ENCODE results near the gene DLST.

The DLST gene

DNA sequence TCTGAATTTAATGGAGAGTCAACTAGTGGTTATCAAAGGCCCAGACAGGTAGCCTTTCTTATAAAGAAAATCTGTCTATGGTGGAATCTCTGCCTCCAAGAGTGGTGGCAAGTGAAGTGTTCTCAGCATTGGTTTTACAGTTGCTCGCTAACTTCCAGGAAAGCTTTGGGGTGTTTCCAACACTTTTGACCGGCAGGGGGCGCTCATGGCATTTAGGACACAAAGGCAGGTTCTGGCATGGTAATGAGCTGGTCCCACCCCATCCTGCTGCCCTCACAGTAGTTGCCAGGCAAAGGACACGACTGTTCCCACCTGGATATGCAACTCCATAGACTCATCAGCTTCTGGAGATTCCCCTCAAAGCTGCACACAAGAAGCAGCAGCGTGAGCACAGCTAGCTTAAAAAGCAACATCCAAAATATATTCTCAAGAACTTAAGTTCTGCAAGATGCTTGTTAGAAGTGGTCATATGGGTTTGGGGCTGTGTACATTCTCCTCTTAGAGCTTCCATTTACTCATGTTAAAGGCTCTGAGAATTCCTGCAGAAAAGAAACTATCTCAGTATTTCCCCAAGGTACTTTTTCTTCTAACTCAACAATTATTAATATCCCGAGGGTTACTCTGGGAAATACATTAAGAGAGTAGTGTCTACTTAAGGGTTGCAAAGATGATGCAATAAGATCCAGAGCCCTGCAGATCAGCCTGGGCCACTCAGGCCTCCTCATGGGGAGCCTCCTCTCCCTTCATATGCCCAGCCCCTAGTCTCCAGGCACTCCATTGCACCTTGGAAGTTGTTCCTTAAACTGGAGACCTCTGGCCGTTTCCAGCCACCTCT is 20.6 kb upstream of the DLST start:
- DNase-seq (ENCODE audit: low read depth): peak; percentile 95

DNA sequence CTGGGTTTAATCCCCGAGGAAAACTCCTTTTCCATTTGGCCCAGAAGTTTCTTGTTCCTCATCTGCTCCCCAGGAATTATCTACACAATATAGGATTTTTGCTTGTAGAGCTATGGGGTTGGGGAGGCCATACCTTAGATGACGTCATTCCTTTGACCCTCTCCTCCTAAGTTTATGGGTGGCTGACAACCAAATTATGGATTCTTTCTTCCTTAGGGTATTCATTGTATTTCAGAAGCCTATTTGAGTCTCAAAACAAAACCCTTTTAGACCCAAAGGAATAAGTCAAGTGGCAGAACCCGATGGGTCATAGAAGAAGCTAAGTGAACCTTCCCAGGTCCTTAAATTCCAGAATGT is 20.0 kb upstream of the DLST start:
- no peak for DNase-seq (ENCODE audit: low read depth)

DNA sequence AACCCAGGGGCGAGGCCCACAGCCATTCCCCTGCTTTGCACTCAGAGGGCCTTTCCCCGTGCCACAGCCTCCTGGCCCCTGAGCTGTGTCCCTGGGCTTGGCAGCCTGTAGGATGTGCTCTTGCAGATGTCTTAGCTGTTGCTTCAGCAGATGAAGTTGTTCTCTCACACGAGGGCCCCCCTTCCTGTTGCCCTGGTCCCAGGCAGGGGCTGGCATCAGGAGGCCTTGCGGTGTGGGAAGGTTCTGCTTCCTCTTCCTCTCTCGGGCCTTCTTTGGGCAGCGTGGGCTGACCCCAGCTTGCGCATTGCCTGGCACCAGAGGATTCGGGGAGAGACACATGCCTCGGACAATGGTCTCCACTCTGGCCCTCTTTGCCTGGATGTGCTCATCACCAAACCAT is 18.4 kb upstream of the DLST start:
- DNase-seq (ENCODE audit: low read depth): no peak

DNA sequence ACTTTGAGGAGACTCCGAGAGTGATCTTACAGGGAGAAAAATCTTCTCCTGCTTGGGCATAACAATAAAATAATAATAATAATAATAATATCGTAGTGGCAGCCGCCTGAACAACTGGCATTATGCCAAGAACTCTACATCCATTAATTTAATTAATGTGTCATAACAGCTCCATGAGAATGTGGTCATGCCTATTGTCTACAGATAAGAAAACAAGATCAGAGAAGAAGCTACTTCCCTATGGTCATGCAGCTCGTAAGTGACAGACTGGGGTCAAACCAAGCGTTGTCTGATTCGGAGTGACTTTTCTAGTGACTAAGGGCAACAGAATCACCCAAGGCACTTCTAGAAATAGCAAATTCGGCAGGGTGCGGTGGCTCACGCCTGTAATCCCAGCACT is 17.5 kb upstream of the DLST start:
- no peak for DNase-seq (ENCODE audit: low read depth)

DNA sequence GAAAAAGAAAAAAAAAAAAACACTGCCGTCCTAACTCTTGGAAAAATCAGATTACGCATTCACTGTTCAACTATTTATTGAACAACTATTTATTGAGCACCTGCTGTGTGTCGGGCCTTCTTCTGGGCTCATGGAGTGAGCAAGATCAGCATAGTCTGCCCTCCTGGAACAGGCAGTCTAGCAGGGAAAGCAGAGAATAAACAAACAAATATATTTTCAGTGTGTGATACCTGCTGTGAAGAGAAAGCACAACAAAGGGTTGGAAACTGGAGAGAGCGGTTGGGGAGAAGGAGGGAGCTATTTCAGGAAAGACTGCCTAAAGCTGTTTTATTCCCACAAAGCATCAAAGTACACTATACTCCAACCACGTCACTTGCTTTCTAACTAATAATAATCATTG is 16.6 kb upstream of the DLST start:
- DNase-seq (ENCODE audit: low read depth): no peak

DNA sequence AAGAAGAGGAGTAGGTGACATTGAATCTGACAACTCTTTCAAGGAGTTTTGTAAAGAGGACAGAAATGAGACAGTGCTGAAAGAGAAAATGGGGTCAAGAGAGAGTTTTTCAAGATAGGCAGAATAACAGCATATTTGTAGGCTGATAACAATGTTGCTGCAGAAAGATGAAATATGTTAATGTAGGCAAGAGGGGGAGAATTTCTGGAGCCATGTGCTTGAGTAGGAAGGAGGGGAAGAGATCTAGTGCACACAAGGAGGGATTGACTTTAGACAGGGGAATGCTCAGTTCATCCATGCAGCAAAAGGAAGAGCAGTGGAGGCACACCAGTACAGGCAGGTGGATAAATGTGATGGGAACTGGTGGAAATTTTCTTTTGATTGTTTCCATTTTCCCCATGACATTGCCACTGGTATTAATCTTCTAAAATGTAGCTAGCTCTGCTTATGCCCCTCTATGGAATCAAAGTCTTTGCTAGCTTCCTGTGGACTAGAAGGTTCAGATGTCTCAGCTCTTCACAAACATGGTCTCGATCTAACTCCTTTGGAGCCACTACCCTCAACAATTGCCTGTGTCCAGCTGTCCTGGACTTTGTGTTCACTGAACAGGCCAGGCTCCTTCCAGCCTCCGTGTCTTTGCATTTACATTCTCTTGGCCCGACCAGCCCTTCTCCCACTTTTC is 14.9 kb upstream of the DLST start:
- DNase-seq (ENCODE audit: low read depth): no peak

DNA sequence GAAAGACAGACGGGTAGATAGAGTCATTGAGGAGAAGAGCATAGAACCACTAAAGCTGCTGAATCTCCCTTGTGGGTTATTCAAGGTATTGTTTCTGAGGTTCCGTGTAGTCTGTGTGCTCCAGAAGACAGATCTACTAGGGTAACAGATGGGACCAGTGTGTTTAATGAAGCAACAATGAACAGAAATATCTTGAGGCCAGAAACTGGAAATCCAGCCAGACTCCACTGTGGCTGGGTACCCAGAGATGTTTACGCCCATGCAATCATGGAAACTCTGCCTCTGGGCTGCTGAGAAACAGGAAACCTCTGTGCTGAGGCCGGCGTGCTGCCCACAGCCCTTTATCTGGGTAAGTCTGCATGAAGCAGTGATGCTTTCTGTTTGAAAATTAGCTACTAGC is 14.0 kb upstream of the DLST start:
- peak; percentile 16 for DNase-seq (ENCODE audit: low read depth)

DNA sequence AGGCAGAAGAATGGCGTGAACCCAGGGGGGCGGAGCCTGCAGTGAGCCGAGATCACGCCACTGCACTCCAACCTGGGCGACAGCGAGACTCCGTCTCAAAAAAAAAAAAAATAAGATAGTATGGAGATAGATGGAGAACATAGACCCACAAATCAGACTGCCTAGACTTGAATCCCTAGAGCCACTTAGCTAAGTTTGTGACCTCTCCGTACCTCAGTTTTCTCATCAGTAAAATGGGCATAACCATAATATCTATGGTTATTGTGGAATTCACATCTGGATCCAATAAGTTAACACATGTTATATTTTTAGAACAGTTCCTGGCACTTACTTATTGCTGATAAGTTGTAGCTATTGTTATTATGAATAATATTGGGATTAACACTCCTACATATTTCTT is 13.0 kb upstream of the DLST start:
- no peak for DNase-seq (ENCODE audit: low read depth)

DNA sequence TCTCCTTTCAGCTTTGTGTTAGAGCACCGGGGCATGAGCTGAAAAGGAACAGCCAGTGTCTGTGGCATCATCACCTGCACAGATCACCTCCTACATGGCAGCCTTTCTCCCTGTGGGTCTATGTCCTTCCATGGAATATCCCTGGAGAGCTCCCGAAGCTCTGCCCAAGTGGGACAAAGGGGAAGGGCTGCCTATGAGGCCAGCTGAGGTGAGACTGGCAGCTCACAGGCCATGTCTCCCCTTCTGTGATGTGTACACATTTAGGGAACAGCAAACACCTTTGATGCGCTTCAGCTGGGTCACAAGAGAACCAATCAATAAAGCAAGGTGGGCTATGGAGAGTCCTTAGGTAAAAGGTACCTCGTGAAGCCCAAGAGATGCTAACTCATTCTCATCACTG is 9.9 kb upstream of the DLST start:
- DNase-seq (ENCODE audit: low read depth): no peak

DNA sequence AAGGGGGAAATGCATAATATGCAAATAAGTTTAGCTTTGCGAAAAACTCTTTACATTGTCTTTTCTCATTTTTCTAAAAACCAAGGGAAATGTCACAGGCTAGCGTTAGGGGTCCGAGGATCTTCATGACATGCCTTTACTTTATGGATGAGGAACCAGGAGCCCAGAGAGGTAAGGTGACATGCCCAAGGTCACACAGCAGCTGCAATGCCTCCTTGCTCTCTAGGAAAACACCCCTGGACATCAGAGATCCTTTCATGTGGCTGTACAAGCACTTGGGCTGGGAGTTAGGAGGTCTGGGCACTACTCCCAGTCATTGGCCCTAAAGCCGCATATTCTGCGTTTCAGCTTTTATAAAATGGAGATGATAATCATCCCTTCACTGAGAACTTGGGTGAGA is 6.5 kb upstream of the DLST start:
- no peak for DNase-seq (ENCODE audit: low read depth)

DNA sequence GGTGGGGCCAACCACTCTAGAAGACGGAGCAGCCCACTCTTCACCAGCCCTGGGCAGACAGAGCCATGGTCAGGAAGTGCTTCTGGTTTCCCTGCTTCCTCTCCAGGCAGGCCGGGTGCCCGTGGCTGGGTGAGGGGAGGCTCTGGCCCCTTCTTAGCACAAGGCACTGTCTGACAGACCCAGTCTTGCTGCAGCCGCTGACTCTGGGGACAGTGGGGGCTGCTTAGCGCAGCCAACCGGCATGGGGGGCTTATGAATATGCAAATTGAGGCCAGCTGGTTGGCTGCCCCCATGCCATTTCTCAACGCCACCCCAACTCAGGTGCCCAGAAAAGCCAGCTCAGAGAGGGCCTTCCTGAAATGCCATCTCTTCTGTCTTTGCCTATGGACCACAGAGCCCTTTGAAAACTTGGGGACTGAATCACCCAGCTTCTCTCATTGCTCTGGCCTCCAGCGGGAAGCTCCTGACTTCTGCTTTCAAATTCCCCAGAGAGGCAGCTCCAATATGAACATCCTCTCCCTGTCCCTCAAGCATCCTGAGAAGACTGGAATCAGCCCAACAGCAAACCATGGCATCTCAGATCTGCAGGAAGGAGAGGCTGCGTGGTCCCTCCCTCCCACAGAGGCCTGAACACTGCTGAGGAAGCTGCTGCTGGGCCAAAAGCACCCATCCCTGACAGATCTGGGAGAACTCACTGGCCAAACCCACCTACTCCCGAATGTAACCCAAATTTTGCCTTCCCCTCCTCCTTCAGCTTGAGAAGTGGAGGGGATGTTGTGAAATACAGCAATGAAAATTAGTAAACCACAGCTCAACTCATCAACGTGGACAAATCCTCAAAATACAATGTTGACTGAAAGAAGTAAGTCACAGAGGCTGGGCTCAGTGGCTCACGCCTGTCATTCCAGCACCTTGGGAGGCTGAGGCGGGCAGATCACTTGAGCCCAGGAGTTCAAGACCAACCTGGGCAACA is 5.5 kb upstream of the DLST start, which contains the start of gene PROX2:
Gene PROX2 (minus strand): TSS at position 205 of the 973 bp plus-strand sequence. CDS start 12,311 bp downstream, outside the sequence.
- DNase-seq (ENCODE audit: low read depth): no peak

DNA sequence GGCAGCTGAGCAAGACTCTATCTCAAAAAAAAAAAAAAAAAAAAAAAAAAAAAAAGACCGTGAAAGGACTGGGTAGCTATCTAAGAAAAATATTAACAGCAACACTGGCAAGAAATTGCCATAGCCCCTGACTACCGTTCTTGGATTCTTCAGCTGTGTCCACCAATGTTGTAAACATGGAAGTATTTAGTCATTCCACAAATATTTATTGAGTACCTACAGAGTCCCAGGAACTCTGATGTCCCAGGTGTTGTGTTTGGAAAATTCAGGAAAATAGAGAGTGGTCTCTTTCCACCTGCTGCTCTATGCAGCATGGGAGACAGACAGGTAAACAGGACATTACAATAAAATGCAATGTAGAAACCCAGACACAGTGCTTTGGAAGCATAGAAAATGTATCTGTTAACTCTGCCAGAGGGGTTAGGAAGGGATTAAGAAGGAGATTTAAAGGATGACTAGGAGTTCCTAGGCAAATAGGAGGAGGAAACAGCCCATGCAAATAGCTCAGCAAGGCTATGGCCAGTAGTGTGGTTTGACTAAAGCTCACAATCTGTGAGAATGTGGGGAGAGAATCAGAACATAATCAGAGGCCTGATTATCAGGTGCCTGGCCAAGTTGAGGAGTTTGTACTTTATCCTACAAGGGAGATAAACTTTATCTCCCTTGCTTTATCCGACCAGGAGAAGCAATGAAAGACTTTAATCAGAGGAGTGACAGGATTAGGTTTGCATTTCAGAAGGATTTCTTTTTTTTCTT is 2.1 kb upstream of the DLST start:
- no peak for DNase-seq (ENCODE audit: low read depth)

DNA sequence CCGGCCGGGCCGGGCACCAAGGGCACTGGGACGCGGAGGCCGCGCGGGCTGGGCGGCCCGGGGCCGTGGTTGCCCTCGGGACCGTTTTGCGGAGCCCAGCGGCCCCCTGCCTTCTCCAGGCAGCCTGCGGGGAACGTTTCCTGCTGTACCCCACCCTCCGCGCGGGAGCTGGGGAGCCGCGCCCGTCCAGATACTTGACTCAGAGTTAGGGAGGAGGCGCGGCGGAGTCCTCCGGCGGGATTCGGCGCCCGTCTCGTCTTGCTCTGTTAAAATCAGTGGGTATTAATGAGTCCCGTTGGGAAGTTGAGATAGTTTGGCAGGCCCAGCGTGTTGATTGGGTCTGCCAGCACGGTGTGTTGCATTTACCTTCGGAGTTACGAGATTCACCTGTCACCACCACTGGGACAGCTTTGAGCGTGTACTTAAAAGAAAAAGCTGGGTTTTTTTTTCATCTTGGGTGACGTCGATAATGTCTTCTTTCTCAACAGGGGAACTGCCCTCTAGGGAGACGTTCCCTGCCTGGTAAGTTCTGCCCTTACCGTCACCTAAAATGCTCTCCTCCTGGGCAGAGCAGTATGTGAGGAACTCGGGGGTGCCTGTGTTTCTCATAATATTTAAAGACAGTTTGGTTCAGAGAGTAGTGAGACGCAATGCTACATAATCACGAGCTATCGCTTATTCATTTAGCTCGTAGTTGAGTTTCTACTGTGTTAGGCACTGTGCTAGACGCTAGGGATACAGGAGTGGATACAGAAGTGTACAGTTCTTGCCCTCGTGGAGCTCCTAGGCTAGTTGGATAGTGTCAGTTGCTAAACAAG is 596 bp downstream of the DLST start:
- peak; percentile 15 for DNase-seq (ENCODE audit: low read depth)

DNA sequence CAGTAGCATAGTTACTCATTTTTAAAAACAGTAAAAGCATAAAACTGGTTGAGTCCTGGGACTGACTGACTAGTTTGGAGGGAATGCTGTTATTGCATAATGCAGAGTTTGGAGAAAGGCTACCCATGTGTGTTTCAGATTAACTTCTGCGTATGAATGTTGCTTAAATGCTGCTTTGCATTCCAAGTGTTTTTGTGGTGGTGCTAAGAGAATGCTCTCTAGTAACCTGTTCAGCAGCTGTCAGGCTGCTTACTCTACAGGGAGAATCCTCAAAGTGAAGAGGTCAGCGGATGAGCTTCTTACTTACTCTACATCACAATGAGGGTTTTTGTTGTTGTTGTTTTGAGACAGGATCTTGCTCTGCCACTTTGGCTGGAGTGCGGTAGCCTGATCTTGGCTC is 4.3 kb downstream of the DLST start:
- no peak for DNase-seq (ENCODE audit: low read depth)

DNA sequence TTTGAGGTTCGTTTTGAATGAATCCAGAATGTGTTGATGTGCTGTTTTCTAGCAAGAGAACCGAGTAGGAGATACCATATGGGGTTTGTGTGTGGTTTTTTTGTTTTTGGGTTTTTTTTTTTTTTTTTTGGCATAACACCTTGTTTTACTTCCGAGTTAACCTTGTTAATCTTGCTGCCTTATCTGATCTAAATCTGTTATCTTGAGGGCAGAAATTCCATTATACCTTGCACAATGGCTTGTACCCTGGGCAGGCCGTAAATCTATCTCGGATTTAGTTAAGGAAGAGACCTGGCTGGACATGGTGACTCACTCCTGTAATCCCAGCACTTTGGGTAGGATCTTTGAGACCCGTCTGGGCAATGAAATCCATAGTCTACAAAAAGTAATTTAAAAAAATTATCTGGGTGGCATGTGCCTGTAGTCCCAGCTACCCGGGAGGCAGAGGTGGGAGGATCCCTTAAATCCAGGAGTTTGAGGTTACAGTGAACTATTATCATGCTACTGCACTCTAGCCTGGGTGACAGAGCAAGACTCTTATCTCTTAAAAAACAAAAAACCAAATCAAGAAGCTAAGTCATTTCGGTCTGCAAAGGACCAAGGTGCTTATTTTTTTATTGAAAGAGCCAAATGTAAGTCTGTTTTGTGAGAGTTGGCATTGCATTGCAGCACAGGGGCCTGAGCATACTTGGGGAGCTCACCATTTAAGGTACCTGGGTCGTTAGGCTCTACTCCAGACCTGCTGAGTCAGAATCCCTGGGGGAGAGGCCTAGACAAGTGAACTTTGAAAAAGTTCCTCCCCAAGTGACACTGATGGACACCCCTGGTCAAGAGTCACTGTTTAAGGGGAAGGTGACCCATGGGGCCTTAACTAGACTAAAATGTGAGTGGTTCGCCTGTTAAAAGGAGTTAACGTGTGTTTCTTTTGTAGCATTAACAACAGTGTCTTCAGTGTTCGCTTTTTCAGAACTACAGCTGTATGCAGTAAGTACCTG is 6.7 kb downstream of the DLST start:
- no peak for DNase-seq (ENCODE audit: low read depth)

DNA sequence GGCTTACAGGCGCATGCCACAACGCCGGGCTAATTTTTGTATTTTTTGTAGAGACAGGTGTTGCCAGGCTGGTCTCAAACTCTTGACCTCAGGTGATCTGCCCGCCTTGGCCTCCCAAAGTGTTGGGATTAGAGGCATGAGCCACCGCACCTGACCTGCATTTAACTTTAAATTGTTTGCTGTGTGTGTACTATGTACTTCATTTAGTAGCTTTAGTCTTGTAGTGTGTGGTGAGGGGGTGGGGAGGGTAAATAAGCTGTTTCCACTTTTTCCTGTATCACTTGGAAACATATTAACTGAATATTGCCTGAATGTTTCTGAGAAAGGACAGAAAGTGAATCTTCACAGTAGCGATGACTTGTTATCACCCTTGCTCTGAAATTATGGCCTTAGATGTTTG is 8.5 kb downstream of the DLST start:
- no peak for DNase-seq (ENCODE audit: low read depth)

DNA sequence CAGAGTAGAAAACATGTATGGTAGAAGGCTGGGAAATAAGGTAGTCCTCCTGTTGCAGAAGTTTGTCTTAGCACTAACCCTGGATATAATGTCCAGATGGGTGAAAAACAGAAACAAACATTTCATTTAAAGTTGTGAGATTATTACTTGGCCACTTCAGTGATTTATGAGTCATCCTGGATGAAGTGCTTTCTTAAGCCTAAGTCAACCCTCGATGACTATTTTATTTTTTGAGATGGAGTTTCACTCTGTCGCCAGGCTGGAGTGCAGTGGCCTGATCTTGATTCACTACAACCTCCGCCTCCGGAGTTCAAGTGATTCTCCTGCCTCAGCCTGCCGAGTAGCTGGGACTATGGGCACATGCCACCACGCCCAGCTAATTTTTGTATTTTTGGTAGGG is 10.2 kb downstream of the DLST start:
- DNase-seq (ENCODE audit: low read depth): no peak

DNA sequence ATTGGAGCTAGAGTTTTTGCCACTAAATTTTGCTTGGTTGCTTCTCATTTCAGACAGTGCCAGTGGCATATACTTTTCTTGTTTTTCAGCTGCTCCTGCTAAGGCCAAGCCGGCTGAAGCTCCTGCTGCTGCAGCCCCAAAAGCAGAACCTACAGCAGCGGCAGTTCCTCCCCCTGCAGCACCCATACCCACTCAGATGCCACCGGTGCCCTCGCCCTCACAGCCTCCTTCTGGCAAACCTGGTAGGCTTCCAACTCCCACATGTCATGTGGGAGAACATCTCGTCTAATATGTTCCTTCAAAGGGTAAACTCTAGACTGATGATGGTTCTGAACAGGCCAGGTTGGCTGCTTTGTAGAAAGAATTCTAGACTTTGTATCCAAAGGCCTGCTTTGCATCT is 11.0 kb downstream of the DLST start:
- DNase-seq (ENCODE audit: low read depth): no peak

DNA sequence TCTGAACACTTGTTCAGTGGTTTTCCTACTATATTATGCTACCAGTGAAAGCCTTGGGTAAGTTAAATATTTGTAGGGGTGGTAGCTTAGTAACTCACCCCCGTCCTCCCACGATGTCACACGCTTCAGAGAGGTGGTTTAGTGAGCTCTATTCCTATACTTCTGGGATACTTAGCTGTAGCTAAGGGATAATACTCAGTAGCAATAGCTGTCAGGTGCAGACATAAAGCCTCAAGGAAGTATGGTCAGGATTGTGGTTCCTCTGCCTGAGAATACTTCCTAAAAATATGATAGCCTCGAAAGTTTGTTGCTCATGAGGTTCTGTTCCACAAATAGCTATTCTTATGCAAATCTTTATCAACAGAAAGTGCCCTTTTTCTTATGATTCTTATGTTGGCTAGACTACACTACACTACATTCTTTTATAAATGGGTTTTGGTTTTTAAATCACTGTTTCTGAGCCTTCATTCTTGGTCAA is 11.9 kb downstream of the DLST start:
- no peak for DNase-seq (ENCODE audit: low read depth)

DNA sequence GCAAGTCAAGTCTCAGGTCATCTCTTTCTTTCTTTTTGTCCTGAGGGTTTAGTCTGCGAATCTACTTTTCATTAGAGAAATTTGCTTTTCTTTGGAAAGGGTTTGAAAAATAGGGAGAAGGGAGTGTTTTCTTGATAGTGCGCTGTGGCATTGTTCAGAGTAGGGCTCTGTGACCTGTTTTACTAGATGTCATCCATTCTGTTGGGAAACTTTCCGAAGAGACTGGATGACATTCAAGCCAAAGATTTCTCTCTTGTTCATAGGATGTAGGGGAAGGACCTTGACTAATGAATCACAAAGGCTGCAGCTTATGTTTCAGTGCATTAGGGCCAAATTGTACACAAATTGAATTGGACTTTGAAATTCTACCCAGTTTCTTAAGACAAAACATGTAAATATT is 14.7 kb downstream of the DLST start:
- DNase-seq (ENCODE audit: low read depth): no peak
